ENCODE data around the gene SHLD2.
"Not testable (repeated sequence)": the region's sequence is repeated elsewhere in the genome, so short reads cannot be mapped to it uniquely, and the experiment has no call there.

- not testable (repeated sequence) for TF ChIP-seq CTCF (IDR thresholded peaks at IDR 0.05 in 8 of 11, conservative IDR thresholded peaks at IDR 0.05 in 3 of 11); POLR2AphosphoS5 (IDR thresholded peaks at IDR 0.05)
Measured at GRCh38 chr10:87145598-87145997, 50.6 kb downstream of the SHLD2 start.
